GM12878 (cell line): ENCODE measurements around the gene FAM25A. TPM values are rescaled to one million over a fixed set of nuclear protein-coding genes. Genes with fewer than 3 reads are reported as not detected.

Experiments
- ATAC-seq: fragments of 200-7000 bp; cut with Tn5 transposase; 3 replicates; pipeline ENCODE4 v1.9.1; 2020; ENCODE audit warnings: mild to moderate bottlenecking, moderate library complexity
- BruUV-seq: library from RNA; stranded (reverse); fragments of 400-500 nt; replicated peaks from 2 replicates; lab custom pipeline; 2021; lab: Mats Ljungman, UMichigan
- CTCF ChIA-PET: fragments of 300-600 bp; sonication (Branson Sonifier 250); formaldehyde crosslinking; extraction: SDS; loops from one replicate; lab custom pipeline; 2021; ENCODE audit warnings: inconsistent platforms; lab: Yijun Ruan, JAX
- POLR2A ChIA-PET: fragments of 350-600 bp; formaldehyde crosslinking; extraction: SDS; loops from one replicate; lab custom pipeline; 2021; ENCODE audit warnings: inconsistent platforms; lab: Charles Lee
- RAD21 ChIA-PET: fragments of 300-600 bp; sonication (Branson Sonifier 250); formaldehyde crosslinking; loops from one replicate; lab custom pipeline; 2023; ENCODE audit warnings: antibody characterized with exemption; ENCODE audit not compliant: unreplicated experiment; lab: Charles Lee
- SMC1A ChIA-PET: fragments of 300-600 bp; sonication (Branson Sonifier 250); formaldehyde crosslinking; loops from one replicate; lab custom pipeline; 2023; ENCODE audit not compliant: unreplicated experiment, uncharacterized antibody; lab: Charles Lee
- DNase-seq: peaks from one replicate; pipeline ENCODE4 v3.0.0-alpha.2; 2011; ENCODE audit warnings: low read depth, low spot score
- FAIRE-seq: peaks from 3 replicates; lab custom pipeline; 2011; peaks lifted over from hg19 to GRCh38; lab: Jason Lieb, UNC
- H2AFZ ChIP-seq: 2 replicates; pipeline ENCODE4 v1.6.0; 2011; ENCODE audit warnings: low read depth, low read length, control low read depth; ENCODE audit not compliant: control insufficient read depth
- H3K27ac ChIP-seq: 2 replicates; pipeline ENCODE4 v1.5.1; 2011; ENCODE audit warnings: control low read depth; ENCODE audit not compliant: control insufficient read depth, insufficient read depth
- H3K27me3 ChIP-seq, 2 experiments: replicated peaks in 1 of 2; 2 replicates each; pipeline versions ENCODE4 v1.6.0 to v1.6.1; 2011; ENCODE audit warnings: low read length in 1 of 2; ENCODE audit not compliant: control insufficient read depth in 2 of 2, insufficient read depth in 2 of 2
- H3K36me3 ChIP-seq, 2 experiments: 2 replicates each; pipeline ENCODE4 v1.5.1; 2011; ENCODE audit warnings: low read length in 1 of 2; ENCODE audit not compliant: control insufficient read depth in 2 of 2, insufficient read depth in 2 of 2
- H3K4me1 ChIP-seq: 2 replicates; pipeline ENCODE4 v1.6.1; 2011; ENCODE audit warnings: mild to moderate bottlenecking, low read length, moderate library complexity, mixed read lengths; ENCODE audit not compliant: control insufficient read depth, insufficient read depth
- H3K4me2 ChIP-seq: 2 replicates; pipeline ENCODE4 v1.6.0; 2011; ENCODE audit warnings: control low read depth; ENCODE audit not compliant: control insufficient read depth, insufficient read depth
- H3K4me3 ChIP-seq: fragments of 200-600 bp; sonication (generic); 2 replicates; pipeline ENCODE4 v1.5.1; 2016
- H3K79me2 ChIP-seq: 2 replicates; pipeline ENCODE4 v1.6.0; 2011; ENCODE audit warnings: low read length; ENCODE audit not compliant: control insufficient read depth, insufficient read depth
- H3K9ac ChIP-seq: 2 replicates; pipeline ENCODE4 v1.8.0; 2011; ENCODE audit warnings: low read length, control low read depth, mixed read lengths; ENCODE audit not compliant: control insufficient read depth, insufficient read depth
- H3K9me3 ChIP-seq: replicated peaks from 3 replicates; pipeline ENCODE4 v1.5.1; 2011; ENCODE audit warnings: mild to moderate bottlenecking, low read length; ENCODE audit not compliant: control insufficient read depth, insufficient read depth
- H4K20me1 ChIP-seq: 2 replicates; pipeline ENCODE4 v1.6.0; 2011; ENCODE audit not compliant: control insufficient read depth, insufficient read depth
- CBFB ChIP-seq: IDR thresholded peaks from 2 replicates; pipeline ENCODE4 v1.6.1; 2016; ENCODE audit warnings: antibody characterized with exemption, low read depth
- CREM ChIP-seq: IDR thresholded peaks from 2 replicates; pipeline ENCODE4 v1.6.1; 2014; ENCODE audit warnings: antibody characterized with exemption, low read depth
- EED ChIP-seq: sonication (generic); IDR thresholded peaks from 2 replicates; pipeline ENCODE4 v1.6.1; 2016; ENCODE audit warnings: antibody characterized with exemption, low read depth
- EP300 ChIP-seq, 2 experiments: fragments of 150-350 bp in 1 of 2; IDR thresholded peaks; 2 replicates each; pipeline ENCODE4 v1.6.1; 2011 to 2012; ENCODE audit warnings: low read depth in 2 of 2, low read length in 2 of 2, borderline replicate concordance in 1 of 2, improper control_type of control experiment in 1 of 2, inconsistent platforms in 1 of 2; ENCODE audit not compliant: control insufficient read depth in 1 of 2
- HDAC2 ChIP-seq: fragments of 200-600 bp; sonication (generic); IDR thresholded peaks from 2 replicates; pipeline ENCODE4 v1.6.1; 2017
- IKZF2 ChIP-seq, 2 experiments: fragments of 450-650 bp; IDR thresholded peaks; 2 replicates each; pipeline ENCODE4 v1.6.1; 2017; ENCODE audit warnings: mild to moderate bottlenecking in 2 of 2, moderate library complexity in 2 of 2
- IRF4 ChIP-seq: IDR thresholded peaks from 2 replicates; pipeline ENCODE4 v1.6.1; 2011; ENCODE audit warnings: low read depth, low read length
- NR2C1 ChIP-seq: fragments of 450-650 bp; IDR thresholded peaks from 2 replicates; pipeline ENCODE4 v1.6.1; 2017; ENCODE audit warnings: antibody characterized with exemption, mild to moderate bottlenecking, moderate library complexity
- NRF1 ChIP-seq: conservative IDR thresholded peaks from 2 replicates; pipeline ENCODE4 v1.6.1; 2011; ENCODE audit warnings: mild to moderate bottlenecking, low read depth, low read length, improper control_type of control experiment
- SUPT20H ChIP-seq: IDR thresholded peaks from 2 replicates; pipeline ENCODE4 v1.6.1; 2011; ENCODE audit warnings: low read depth, mild to moderate bottlenecking, low read length, moderate library complexity, borderline replicate concordance; ENCODE audit not compliant: control insufficient read depth
- WGBS: methylation state at CpG from one replicate; pipeline ENCODE4 v1.1.6; 2016; ENCODE audit warnings: low lambda C conversion rate; ENCODE audit not compliant: insufficient replicate concordance, insufficient coverage; ENCODE audit errors: missing lambda C conversion rate; 5-methylcytosine and 5-hydroxymethylcytosine counted together
- in situ Hi-C: fragments of 300-500 bp; cut with MboI; formaldehyde crosslinking; loops from 9 replicates; pipeline ENCODE4 v1.14.3; 2018; ENCODE audit warnings: mixed read lengths
- intact Hi-C: fragments of 100-400 bp; cut with micrococcal nuclease; formaldehyde crosslinking; loops from one replicate; pipeline ENCODE4 v1.14.2; 2022; ENCODE audit not compliant: unreplicated experiment
- polyA plus RNA-seq, 11 experiments: library from polyadenylated mRNA; depleted of rRNA in 4 of 11; unstranded in 6 of 11; stranded (reverse) in 5 of 11; fragments of >200 nt; fragmentation: Nextera tagmentation in 4 of 11; fragmentation: Illumina TruSeq in 1 of 11; extraction: Ambion mirVana in 4 of 11; extraction: Trizol in 1 of 11; gene quantifications; 1 replicate in 1 of 11; 2 replicates in 10 of 11; pipeline versions ENCODE4 v1.2.1 to v1.2.3, GENCODE V29; 2011 to 2016; ENCODE audit warnings: inconsistent platforms in 2 of 11, missing spikeins in 2 of 11, low read depth in 1 of 11
- total RNA-seq, 4 experiments: library from RNA; depleted of rRNA in 3 of 4; stranded (reverse); fragments of >200 nt in 3 of 4; fragmentation: Illumina TruSeq in 1 of 4; extraction: Trizol in 1 of 4; gene quantifications; 2 replicates each; pipeline versions ENCODE4 v1.2.1 to v1.2.3, GENCODE V29; 2013 to 2021
- TF ChIP-seq, protein P1 (sequence below): fragments of 450-650 bp; formaldehyde crosslinking; IDR thresholded peaks from 2 replicates; pipeline ENCODE4 v1.4.0; 2022; ENCODE audit warnings: mild to moderate bottlenecking, moderate library complexity
- TF ChIP-seq, protein P2 (sequence below): fragments of 450-650 bp; IDR thresholded peaks from 2 replicates; pipeline ENCODE4 v1.6.1; 2017; ENCODE audit warnings: mild to moderate bottlenecking

FAM25A gene
- total and polyA plus RNA-seq, 10 of the 15 experiments (the other 5 are each of a cell fraction or from before 2014, with no cell fraction given), result not detected

DNA sequence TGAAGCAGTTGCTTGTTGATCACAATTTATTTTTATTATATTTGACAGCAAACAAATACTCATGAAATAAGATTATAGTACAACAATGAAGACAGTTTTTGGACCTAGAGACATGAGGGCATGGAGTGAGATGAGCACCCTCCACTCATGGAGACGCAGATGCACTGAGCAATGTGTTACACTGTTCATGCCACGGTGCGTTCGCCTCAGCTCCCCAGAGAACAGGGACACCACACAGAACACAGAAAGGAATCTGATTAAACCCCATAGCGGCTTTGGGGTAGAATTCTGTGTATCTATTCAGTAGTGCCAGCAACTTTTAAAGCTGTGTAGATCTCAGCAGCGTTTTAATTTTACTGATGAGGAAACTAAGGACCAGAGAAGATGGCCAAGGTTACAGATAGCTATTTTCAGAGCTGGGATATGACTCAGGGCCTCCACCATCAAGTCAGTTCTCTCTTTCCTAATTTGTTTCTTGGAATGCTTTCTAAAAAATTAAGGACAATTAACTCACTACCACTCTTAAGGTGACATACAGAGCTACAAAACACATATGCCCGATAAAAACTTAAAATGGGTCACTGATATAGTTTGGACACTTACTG, 33.6 kb downstream of the FAM25A start (continued):
- TF ChIP-seq NRF1, result no peak

DNA sequence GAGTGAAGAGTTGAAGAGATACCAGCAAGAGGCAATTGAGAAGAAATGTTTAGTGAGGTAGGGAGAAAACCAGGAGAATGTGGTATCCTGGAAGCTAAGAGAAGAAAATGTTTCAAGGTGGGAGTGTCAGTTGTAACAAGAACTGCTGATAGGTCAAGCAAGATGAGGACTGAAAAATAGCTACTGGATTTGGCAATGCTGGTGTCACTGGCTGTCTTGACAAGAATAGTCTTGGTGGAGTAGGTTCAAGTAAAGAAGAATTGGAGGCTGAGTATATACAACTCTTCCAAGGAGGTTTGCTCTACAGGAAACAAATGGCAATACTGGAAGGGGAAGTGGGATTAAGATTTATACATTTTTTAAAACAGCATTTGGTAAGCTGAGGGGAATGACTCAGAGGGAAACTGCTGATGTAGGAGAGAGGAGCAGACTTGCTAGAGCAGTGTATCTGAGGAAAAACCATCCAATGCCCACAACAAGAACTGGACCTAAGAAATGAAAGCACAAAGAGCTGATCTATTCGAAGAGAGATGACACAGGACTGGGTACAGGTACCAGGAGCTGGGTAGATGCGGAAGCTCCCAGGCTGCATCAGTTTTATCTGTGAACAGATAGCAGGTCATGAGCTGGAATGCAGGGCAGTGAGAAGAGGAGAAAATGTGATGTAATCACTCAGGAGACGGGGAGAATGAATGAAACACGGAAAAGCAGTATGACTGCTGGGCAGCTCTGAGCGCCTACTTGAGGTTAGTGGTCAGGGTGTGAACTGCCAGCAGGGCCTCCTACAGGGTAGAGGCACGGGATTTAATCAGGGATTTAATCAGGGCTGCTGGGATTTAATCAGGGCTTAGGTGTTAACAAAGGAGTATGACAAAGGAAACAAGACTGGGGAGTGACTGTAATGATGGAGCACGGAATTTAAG, 34.5 kb downstream of the FAM25A start:
- ATAC-seq (peak; percentile 52), DNase-seq (no peak), FAIRE-seq (no peak)
- no peaks in the 10 kb centered on the region for H4K20me1 ChIP-seq
- POLR2A ChIA-PET, result no interaction called here
- H3K9me3 ChIP-seq, result no peaks in the 10 kb centered on the region
- no peak overlapping the region for H3K4me3 ChIP-seq
- BruUV-seq, result no TSS peak
- intact Hi-C loops, result no loop called here
- no peak overlapping the region for H3K4me2 ChIP-seq
- CTCF ChIA-PET, result no interaction called here
- H3K27me3 ChIP-seq, result no peaks in the 10 kb centered on the region
- in situ Hi-C loops, result no loop called here
- no peak overlapping the region for H2AFZ ChIP-seq
- peaks cover 4 to 27% of the 10 kb centered on the region in 2 experiments for H3K36me3 ChIP-seq
- RAD21 ChIA-PET, result no interaction called here
- no peaks in the 10 kb centered on the region for H3K79me2 ChIP-seq
- no peak overlapping the region for H3K9ac ChIP-seq
- H3K4me1 ChIP-seq, result peaks cover 7% of the 10 kb centered on the region
- H3K27ac ChIP-seq, result 0 out of 2 replicates have a peak overlapping the region, but pooled peaks have one; percentile 8
- SMC1A ChIA-PET, result interaction anchor here (1.1 to 2.0 kb wide), 3 partner anchors 15 to 88 kb away, joined by 3 to 4 read pairs (median 4); no protein-coding TSS in a partner anchor
- WGBS, result 40% methylated on average over 7 of the region's 7 CpGs
- TF ChIP-seq NR2C1 (no peak), IRF4 (0 out of 2 replicates have a peak, but pooled peaks have one; percentile 18), EED (0 out of 2 replicates have a peak, but pooled peaks have one; percentile 30), CREM (no peak), IKZF2 (IDR thresholded peaks at IDR 0.05) (no peak), EP300 (IDR thresholded peaks at IDR 0.05; ENCODE audit: borderline replicate concordance in 1 of 2, control insufficient read depth in 1 of 2, low read depth in 2 of 2, low read length in 2 of 2) (no peak), SUPT20H (no peak), HDAC2 (no peak), CBFB (no peak)
- TF ChIP-seq, protein P1, sequence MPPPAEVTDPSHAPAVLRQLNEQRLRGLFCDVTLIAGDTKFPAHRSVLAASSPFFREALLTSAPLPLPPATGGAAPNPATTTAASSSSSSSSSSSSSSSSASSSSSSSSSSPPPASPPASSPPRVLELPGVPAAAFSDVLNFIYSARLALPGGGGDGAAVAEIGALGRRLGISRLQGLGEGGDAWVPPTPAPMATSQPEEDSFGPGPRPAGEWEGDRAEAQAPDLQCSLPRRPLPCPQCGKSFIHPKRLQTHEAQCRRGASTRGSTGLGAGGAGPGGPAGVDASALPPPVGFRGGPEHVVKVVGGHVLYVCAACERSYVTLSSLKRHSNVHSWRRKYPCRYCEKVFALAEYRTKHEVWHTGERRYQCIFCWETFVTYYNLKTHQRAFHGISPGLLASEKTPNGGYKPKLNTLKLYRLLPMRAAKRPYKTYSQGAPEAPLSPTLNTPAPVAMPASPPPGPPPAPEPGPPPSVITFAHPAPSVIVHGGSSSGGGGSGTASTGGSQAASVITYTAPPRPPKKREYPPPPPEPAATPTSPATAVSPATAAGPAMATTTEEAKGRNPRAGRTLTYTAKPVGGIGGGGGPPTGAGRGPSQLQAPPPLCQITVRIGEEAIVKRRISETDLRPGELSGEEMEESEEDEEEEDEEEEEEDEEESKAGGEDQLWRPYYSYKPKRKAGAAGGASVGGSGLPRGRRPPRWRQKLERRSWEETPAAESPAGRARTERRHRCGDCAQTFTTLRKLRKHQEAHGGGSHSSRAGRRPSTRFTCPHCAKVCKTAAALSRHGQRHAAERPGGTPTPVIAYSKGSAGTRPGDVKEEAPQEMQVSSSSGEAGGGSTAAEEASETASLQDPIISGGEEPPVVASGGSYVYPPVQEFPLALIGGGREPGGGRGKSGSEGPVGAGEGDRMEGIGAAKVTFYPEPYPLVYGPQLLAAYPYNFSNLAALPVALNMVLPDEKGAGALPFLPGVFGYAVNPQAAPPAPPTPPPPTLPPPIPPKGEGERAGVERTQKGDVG (CRISPR knock-in tag), result no peak
- TF ChIP-seq, protein P2, sequence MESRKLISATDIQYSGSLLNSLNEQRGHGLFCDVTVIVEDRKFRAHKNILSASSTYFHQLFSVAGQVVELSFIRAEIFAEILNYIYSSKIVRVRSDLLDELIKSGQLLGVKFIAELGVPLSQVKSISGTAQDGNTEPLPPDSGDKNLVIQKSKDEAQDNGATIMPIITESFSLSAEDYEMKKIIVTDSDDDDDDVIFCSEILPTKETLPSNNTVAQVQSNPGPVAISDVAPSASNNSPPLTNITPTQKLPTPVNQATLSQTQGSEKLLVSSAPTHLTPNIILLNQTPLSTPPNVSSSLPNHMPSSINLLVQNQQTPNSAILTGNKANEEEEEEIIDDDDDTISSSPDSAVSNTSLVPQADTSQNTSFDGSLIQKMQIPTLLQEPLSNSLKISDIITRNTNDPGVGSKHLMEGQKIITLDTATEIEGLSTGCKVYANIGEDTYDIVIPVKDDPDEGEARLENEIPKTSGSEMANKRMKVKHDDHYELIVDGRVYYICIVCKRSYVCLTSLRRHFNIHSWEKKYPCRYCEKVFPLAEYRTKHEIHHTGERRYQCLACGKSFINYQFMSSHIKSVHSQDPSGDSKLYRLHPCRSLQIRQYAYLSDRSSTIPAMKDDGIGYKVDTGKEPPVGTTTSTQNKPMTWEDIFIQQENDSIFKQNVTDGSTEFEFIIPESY, result no peak
